HG02759 (cell line): ENCODE results near the gene XPR1.
"Not testable (repeated sequence)": the region's sequence is repeated elsewhere in the genome, so short reads cannot be mapped to it uniquely, and the experiment has no call there.

ENCODE experiments used
- ATAC-seq: cut with Tn5 transposase; IDR thresholded peaks from one replicate; pipeline ENCODE4 v1.9.1; 2021; ENCODE audit warnings: mild to moderate bottlenecking, moderate library complexity; ENCODE audit not compliant: unreplicated experiment

XPR1 gene

DNA sequence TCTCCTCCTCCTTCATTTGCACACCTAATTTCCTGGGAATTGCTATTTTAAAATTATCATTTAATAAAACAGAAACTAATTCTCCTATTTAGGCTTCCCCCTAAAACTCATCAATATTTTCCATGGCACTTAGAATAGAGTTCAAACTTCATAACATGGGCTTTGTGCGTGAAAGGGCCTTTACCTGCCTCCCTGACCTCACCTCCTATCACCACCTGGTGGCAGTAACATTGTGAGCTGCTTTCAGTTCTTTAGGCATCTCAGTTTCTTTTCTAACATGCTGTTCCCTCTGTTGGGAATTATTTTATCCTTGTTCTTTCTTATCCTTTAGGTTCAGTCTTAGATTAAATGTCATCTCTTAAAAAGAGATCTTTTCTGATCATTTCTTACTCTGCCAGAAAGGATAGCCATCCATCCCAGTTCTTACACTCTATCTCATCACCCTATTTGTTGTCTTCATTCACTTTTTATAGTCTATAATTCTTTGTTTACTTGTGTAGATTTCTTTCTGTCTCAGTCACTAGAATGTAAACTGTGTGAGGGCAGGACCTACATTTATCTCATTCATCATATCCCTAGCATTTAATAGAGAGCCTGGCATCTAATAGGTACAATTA, 147.1 kb downstream of the XPR1 start:
- ATAC-seq, result no peak

DNA sequence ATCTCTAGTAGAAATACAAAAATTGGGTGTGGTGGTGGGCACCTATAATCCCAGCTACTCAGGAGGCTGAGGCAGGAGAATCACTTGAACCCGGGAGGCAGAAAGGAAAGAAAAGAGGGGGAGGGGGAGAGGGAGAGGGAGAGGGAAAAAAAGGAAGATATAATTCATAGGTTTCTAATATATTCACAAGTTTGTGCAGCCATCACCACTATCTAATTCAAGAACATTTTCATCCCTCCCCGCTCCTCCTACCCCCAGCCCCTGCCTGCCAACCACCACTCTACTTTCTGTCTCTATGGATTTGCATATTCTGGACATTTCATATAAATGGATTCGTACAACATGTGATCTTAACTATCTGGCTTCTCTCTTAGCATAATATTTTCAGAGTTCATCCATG, 147.8 kb downstream of the XPR1 start:
- ATAC-seq, result no peak

DNA sequence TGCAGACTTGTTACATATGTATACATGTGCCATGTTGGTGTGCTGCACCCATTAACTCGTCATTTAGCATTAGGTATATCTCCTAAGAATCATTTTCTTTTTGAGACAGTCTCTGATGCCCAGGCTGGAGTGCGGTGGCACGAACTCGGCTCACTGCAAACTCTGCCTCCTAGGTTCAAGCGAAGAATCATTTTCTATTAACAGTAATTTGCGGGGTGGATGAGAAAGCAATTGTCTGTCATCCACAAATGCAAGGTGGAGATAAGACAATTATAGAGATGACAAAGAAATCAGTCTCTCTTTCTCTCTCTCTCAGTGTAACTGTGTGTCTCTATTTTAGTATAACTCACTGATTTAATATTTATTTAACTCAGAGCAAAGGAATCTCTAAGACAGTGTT, 149.9 kb downstream of the XPR1 start:
- ATAC-seq, result no peak

GRCh38 chr1:180785291-180785690, 153.5 kb downstream of the XPR1 start:
- no peak for ATAC-seq

DNA sequence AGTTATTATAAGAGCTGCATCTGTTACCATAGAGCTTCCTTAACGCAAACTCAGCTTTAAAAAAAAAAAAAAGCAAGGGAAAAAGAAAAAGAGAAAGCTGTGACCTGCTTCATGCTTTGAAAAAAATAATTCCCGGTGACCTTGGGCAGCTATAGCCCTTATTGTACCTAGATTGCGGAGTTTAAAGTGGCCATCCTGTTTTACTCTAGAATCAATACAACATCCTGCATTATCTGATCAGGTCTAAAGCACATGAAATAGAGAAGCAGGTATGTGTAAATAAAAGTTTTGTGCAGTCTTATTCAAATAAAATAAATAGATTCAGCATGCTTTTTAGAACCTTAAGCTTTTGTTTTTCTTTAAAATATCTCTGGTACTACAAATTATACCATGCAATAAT, 154.1 kb downstream of the XPR1 start:
- no peak for ATAC-seq

DNA sequence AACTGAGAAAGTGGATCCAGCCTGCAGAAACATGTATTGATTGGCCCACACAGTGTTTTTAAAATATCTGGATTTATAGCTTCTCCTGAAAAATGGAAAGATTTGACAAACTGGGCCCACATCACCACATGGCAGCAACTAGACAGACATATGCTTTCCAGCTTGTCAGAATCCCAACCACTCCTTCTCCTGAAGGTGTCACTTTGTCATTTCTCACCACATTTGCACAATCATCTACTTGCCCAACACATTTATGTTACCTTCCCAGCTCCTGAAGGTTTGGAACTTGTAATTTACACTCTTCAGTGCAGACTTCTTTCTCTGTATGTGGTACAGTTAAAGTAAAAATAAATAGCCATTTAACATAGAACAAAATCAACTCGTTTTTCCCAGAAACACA, 154.8 kb downstream of the XPR1 start:
- ATAC-seq, result no peak

GRCh38 chr1:180787628-180788307, 155.9 kb downstream of the XPR1 start:
- no peak for ATAC-seq

GRCh38 chr1:180789460-180789859, 157.6 kb downstream of the XPR1 start:
- no peak for ATAC-seq

DNA sequence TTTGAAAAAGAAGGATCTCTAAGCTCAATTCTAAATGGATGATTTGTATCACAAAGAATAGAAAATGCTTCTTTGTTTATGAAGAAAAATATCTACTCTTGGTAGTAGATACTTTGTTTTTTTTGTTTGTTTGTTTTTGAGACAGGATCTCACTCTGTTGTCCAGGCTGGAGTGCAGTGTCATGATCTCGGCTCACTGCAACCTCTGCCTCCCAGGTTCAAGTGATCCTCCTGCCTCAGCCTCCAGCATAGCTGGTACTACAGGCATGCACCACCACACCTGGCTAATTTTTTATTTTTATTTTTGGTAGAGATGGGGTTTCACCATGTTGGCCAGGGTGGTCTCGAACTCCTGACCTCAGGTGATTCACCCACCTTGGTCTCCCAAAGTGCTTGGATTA, 159.3 kb downstream of the XPR1 start:
- not testable (repeated sequence) for ATAC-seq

GRCh38 chr1:180791806-180792205, 160.0 kb downstream of the XPR1 start:
- ATAC-seq, result no peak

DNA sequence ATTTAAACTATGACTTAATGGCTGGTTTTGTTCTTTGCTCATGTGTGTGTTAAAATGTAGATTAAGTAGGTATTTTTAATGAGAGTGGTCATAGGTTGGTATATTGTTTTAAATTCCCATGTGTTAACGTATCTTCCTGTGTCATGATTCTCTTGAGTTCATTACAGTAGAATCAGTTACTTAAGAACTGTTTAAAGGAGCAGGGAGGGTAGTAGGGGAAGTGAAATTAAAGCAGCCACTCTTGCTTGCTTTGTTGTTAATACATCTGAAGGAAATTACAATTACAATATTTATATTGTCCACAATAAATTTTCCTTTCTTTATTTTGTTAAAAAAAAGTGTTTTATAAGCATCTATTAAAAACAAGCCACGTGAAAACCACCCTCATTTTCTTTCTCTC, 161.6 kb downstream of the XPR1 start:
- no peak for ATAC-seq

DNA sequence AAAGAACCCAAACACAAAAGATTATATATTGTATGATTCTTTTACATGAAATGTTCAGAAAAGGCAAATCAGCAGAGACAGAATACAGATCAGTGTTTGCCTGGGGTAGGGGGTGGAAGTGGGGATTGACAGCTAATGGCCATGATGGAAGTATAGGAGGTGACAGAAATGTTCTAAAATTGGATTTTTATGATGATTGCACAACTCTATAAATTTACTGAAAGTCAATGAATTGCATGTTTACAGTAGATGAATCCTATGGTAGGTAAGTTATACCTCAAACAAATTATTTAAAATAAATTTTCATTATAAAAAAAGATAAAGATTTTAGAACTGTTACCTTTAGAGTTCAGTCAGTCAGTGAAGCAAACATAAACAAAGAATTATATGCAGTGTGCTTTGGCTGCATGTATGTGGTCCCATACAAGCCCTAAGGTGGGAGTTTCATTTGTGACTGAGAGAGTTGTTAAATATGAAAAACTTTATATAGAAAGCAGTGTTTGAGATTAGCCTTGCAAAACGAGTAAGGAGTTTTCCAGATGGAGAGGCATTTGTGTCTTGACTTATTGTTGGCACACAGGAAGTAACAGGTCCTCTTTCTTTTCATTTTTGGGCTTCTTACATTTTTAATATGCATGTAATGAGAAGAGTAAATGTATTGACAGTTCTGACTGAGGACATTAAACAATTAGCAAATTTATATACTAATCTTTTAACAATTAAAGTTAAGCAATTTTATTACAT, 165.2 kb downstream of the XPR1 start:
- no peak for ATAC-seq

DNA sequence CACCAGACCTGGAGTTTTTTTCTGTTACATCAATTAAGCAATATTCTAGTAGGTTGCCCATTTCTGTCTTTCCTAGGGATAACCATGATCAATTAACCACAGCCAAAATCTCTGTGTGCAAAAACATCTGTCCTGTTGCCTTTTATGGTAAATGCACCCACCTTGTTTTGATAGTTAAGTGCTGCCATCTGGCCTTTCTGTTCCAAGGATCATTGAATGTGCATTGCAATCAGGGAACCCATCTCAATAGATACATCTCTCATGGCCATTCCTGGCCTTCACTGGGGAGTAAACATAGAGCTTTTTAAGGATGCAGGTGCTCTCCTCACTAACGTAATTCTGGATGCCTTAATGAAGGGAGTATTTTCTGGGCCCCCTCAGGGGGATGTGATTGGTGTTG, 169.1 kb downstream of the XPR1 start:
- no peak for ATAC-seq

DNA sequence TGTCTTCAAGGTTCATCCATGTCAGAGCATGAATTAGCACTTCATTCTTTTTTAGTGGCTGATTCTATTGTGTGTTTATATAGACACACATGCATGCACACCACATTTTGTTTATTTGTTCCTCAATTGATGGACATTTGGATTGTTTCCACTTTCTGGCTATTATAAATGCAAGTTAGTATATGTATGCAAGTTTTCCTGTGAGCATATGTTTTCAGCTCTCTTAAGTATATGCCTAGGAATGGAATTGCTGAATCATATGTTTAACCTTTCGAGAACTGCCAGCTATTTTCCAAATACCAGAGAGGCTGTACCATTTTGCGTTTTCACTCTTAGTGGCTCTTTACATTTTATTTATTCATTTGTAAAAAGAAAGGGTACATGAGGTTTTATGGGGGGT, 171.0 kb downstream of the XPR1 start:
- ATAC-seq, result no peak

DNA sequence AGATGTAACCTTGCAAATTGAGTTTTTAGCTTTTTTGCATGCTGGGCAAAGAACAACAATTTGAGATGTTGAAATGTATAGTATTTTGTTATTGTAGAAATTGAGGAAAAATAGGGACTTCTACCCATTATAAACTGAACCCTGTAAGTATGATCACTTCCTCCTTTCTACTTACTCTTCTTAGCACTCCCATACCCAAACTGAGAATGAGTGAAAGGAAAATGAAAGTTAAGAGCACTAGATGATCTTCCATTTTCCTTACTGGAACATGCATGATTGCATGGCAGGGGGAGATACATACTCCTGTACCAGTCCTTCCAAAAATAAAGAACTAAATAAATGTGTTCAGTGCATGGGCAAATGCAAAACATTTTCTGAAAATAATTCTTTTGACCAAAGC, 173.5 kb downstream of the XPR1 start:
- no peak for ATAC-seq

DNA sequence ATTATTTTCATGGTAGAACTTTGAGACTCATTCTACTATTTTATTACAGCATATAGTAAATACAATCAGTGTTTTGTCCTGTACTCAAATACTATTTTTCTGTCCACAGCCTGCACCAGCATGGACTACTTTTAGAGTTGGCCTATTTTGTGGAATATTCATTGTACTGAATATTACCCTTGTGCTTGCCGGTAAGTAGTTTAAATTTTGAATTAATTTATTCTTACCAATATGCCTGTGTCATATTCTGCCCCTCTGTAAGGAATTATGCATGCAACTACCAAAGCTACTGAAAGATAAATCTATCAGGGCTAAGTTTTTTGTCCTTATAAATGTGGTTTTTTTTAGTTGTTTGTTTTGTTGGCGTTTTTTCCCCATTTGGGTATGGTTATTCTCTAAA, 179.5 kb downstream of the XPR1 start:
- no peak for ATAC-seq

GRCh38 chr1:180811886-180812285, 180.1 kb downstream of the XPR1 start:
- ATAC-seq, result no peak

GRCh38 chr1:180814258-180814657, 182.4 kb downstream of the XPR1 start:
- no peak for ATAC-seq

DNA sequence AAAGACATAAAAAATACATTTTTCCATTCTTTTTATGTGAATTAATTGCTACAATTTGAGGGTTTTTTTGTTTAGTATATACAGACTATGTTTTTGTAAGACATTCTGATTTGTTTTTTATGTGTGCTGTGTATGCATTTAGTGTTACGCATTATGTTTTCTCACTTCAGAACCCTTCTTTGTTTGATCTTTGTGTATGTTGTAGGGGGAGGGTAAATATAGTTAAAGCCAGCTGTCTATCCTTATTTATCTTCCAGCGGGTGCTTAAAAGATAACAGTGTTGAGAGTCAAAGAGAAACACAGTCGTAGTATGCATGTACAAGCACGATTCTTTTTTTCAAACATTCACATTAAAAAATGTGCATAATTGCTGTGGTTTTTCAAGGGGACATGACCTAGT, 183.4 kb downstream of the XPR1 start:
- no peak for ATAC-seq

- no peak for ATAC-seq
Observed at GRCh38 chr1:180816132-180816531, 184.3 kb downstream of the XPR1 start.

- ATAC-seq, result no peak
Observed at GRCh38 chr1:180821970-180822369, 190.1 kb downstream of the XPR1 start.

DNA sequence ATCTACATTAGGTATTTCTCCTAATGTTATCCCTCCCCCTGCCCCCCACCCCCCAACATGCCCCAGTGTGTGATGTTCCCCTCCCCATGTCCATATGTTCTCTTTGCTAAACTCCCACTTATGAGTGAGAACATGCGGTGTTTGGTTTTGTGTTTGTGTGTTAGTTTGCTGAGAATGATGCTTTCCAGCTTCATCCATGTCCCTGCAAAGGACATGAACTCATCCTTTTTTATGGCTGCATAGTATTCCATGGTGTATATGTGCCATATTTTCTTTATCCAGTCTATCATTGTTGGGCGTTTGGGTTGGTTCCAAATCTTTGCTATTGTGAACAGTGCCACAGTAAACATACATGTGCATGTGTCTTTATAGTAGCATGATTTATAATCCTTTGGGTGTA, 199.7 kb downstream of the XPR1 start:
- ATAC-seq, result not testable (repeated sequence)
